KMS-11 (cell line): Measurements from ENCODE around the gene TNPO2.
A peak's percentile ranks its signal among the peaks of the same experiment; 100 is the strongest.

Experiments used
- H2AFZ ChIP-seq: fragments of 200-600 bp; sonication (generic); 2 replicates; pipeline ENCODE4 v1.6.1; 2016; ENCODE audit warnings: antibody characterized with exemption, mixed run types, low read depth
- H3K27ac ChIP-seq: fragments of 200-600 bp; sonication (generic); 2 replicates; pipeline ENCODE4 v1.6.1; 2016; ENCODE audit warnings: mild to moderate bottlenecking, mixed run types
- H3K27me3 ChIP-seq: fragments of 200-600 bp; sonication (generic); 2 replicates; pipeline ENCODE4 v1.6.1; 2017; ENCODE audit warnings: mild to moderate bottlenecking, low read depth, mixed run types, moderate library complexity; ENCODE audit not compliant: insufficient read depth
- H3K36me3 ChIP-seq: fragments of 200-600 bp; sonication (generic); 2 replicates; pipeline ENCODE4 v1.6.1; 2017; ENCODE audit warnings: mild to moderate bottlenecking, mixed run types; ENCODE audit not compliant: insufficient read depth
- H3K4me1 ChIP-seq: fragments of 200-600 bp; sonication (generic); 2 replicates; pipeline ENCODE4 v1.6.1; 2016; ENCODE audit warnings: mild to moderate bottlenecking, low read depth, mixed run types; ENCODE audit not compliant: poor library complexity, severe bottlenecking
- H3K4me2 ChIP-seq: fragments of 200-600 bp; sonication (generic); 2 replicates; pipeline ENCODE4 v1.7.0; 2016; ENCODE audit warnings: mild to moderate bottlenecking, mixed run types
- H3K4me3 ChIP-seq: fragments of 200-600 bp; sonication (generic); IDR thresholded peaks from 2 replicates; pipeline ENCODE4 v1.6.1; 2017; ENCODE audit warnings: low read depth, low read length, mixed read lengths; ENCODE audit not compliant: insufficient read depth
- H3K79me2 ChIP-seq: fragments of 200-600 bp; sonication (generic); 2 replicates; pipeline ENCODE4 v1.6.1; 2016; ENCODE audit warnings: low read depth, mixed run types; ENCODE audit not compliant: insufficient read depth
- H3K9ac ChIP-seq: fragments of 200-600 bp; sonication (generic); 2 replicates; pipeline ENCODE4 v1.6.1; 2016; ENCODE audit warnings: mild to moderate bottlenecking, mixed run types
- H4K20me1 ChIP-seq: fragments of 200-600 bp; sonication (generic); 2 replicates; pipeline ENCODE4 v1.6.1; 2016; ENCODE audit warnings: mild to moderate bottlenecking, mixed run types; ENCODE audit not compliant: insufficient read depth
- CTCF ChIP-seq: fragments of 200-600 bp; sonication (generic); conservative IDR thresholded peaks from 2 replicates; pipeline ENCODE4 v1.6.1; 2017; ENCODE audit warnings: low read depth, mild to moderate bottlenecking, antibody characterized with exemption, low read length, moderate library complexity, mixed read lengths

The TNPO2 gene

GRCh38 chr19:12733369-12734214 is 9.9 kb upstream of the TNPO2 start:
- Histone ChIP-seq H3K4me1 (peaks cover 32% of the 10 kb centered on the region), H2AFZ (peak overlapping the region; percentile 44; the same call in 1 of the 2 replicates), H3K9ac (peak overlapping the region; percentile 95), H3K79me2 (peaks cover 55% of the 10 kb centered on the region), H3K27ac (peak overlapping the region; percentile 75), H3K27me3 (no peaks in the 10 kb centered on the region), H4K20me1 (no peaks in the 10 kb centered on the region; the same call in 1 of the 2 replicates), H3K4me3 (no peak overlapping the region), H3K36me3 (no peaks in the 10 kb centered on the region; the same call in 1 of the 2 replicates), H3K4me2 (peak overlapping the region; percentile 65)
- TF ChIP-seq CTCF, result peak; percentile 65

DNA sequence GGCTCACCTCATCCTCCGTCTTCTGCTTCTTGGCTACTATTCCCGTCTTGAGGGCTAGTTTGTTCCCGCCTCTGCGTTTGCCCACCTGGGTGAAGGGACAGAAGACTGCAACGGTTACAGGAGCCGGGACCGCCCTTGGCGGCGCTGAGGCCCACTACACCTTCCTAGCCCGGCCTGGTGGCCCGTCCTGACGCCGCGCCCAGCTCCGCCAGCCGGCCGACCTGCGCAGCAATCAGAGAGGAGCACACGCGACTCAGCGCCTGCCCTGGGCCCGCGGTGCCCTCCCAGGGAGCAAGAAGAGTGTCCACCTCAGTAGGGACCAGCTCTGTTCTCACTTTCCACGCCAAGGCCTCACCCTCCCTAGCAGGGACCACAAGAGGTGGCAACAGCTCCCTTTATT is 7.6 kb upstream of the TNPO2 start:
- H3K36me3 ChIP-seq, result no peaks in the 10 kb centered on the region; the same call in 1 of the 2 replicates
- no peaks in the 10 kb centered on the region for H3K27me3 ChIP-seq
- TF ChIP-seq CTCF, result no peak
- peaks cover 22% of the 10 kb centered on the region for H3K4me1 ChIP-seq
- no peak overlapping the region for H3K9ac ChIP-seq
- H3K4me3 ChIP-seq, result no peak overlapping the region
- no peak overlapping the region for H3K4me2 ChIP-seq
- no peak overlapping the region for H3K27ac ChIP-seq
- H3K79me2 ChIP-seq, result peaks cover 44% of the 10 kb centered on the region
- H4K20me1 ChIP-seq, result no peaks in the 10 kb centered on the region; the same call in 1 of the 2 replicates
- no peak overlapping the region for H2AFZ ChIP-seq

- H3K27ac ChIP-seq, result no peak overlapping the region
- no peak for TF ChIP-seq CTCF
- H2AFZ ChIP-seq, result no peak overlapping the region
- H3K36me3 ChIP-seq, result no peaks in the 10 kb centered on the region; the same call in 1 of the 2 replicates
- no peak overlapping the region for H3K4me3 ChIP-seq
- H3K4me2 ChIP-seq, result no peak overlapping the region
- no peaks in the 10 kb centered on the region; the same call in 1 of the 2 replicates for H4K20me1 ChIP-seq
- H3K4me1 ChIP-seq, result peaks cover 15% of the 10 kb centered on the region
- H3K27me3 ChIP-seq, result no peaks in the 10 kb centered on the region
- H3K9ac ChIP-seq, result no peak overlapping the region
- peaks cover 44% of the 10 kb centered on the region for H3K79me2 ChIP-seq
These were observed 6.3 kb upstream of the TNPO2 start for GRCh38 chr19:12730064-12730463.

- no peak overlapping the region for H2AFZ ChIP-seq
- H3K4me2 ChIP-seq, result no peak overlapping the region
- no peaks in the 10 kb centered on the region; the same call in 1 of the 2 replicates for H3K36me3 ChIP-seq
- H3K9ac ChIP-seq, result no peak overlapping the region
- peaks cover 39% of the 10 kb centered on the region for H3K79me2 ChIP-seq
- TF ChIP-seq CTCF, result no peak
- no peak overlapping the region for H3K4me3 ChIP-seq
- peaks cover 13% of the 10 kb centered on the region for H3K4me1 ChIP-seq
- no peaks in the 10 kb centered on the region for H3K27me3 ChIP-seq
- no peaks in the 10 kb centered on the region; the same call in 1 of the 2 replicates for H4K20me1 ChIP-seq
- H3K27ac ChIP-seq, result no peak overlapping the region
These were observed 4.2 kb upstream of the TNPO2 start for GRCh38 chr19:12727745-12728433.
